HG03432 (cell line): Measurements from ENCODE around the gene STRN3.
"Not testable (repeated sequence)": the region's sequence is repeated elsewhere in the genome, so short reads cannot be mapped to it uniquely, and the experiment has no call there.

Source experiments
- ATAC-seq: cut with Tn5 transposase; IDR thresholded peaks from one replicate; pipeline ENCODE4 v1.9.1; 2021; ENCODE audit warnings: mild to moderate bottlenecking, moderate library complexity; ENCODE audit not compliant: unreplicated experiment

The STRN3 gene

DNA sequence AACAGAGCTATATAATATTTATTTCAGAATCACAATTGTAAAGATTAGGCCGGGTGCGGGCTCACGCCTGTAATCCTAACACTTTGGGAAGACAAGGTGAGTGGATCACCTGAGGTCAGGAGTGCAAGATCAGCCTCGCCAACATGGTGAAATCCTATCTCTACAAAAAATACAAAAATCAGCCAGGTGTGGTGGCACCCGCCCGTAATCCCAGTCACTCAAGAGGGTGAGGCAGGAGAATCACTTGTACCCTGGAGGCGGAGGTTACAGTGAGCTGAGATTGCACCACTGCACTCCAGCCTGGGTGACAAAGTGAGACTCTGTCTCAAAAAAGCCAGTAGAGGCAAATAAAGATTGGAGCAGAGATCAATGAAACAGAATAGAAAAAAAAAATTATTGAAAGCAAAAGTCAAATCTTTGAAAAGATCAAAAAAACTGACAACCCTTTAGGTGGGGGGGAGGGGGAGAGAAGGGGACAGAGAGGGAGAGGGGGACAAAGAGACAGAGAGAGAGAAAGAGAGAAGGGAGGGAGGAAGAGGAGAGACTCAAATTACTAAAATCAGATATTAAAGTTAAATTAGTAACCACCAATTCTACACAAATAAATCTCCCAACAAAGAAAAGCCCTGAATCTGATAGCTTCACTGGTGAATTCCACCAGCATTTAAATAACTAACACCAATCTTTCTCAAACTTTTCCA is 53.1 kb downstream of the STRN3 start:
- no peak for ATAC-seq

DNA sequence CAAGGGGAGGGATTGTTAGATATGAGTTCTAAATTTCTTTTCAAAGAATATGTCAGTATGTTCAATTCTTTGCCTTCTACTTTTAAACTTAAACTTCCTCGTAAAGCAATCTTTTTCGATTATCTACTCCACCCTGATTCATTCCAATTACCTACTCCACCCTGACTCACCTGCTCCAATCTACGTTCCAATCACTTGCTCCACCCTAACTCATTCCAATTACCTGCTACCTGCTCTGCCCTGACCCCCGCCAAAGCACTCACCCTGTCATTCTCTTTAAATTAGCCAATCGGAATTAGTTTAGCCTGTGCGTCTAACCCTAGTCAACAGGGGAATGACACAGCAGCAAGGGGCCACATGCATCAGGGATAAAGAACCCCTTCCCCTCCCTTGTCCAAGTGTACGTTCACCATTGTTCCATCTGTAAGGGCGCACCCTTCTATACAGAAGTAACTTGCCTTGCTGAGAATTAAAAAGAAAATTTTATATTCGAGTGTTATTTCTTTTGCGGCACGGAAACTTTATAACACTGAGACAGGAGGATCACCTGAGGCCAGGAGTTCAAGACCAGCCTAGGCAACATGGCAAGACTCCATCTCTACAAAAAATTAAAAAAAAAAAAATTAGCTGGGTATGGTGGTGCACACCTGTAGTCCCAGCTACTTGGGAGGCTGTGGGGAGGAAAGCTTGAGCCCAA is 54.0 kb downstream of the STRN3 start:
- ATAC-seq = not testable (repeated sequence)

DNA sequence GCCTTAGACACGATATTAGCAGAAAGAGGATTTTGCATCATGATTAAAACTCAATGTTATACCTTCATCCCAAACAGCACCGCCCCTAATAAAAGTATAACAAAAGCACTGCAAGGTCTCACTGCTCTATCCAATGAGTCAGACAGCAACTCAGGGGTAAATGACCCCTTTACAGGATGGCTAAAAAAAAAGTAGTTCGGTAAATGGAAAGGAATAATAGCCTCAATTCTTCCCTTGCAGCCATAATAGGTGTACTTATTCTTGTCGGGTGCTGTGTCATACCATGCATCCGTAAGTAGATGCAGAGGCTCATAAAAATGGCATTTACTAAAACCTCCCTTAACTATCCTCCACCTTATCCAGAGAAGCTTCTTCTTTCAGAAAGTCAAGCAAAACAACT is 54.6 kb downstream of the STRN3 start:
- ATAC-seq = no peak

DNA sequence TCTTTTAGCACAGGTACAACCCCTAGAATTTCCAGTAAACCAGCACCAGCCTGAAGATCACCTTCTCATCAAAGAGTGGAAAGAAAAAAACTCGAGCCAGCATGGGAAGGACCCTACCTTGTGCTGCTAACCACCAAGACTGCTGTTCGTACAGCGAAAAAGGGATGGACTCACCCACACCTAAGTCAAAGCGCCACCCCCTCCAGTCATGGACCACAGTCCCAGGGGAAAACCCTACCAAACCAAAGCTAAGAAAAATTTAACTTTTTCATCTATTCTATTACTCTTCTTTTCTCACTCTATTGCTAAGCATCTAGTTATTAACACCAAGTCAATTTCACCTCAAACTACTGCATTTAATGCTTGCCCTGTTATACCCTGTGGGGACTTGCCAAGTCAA is 56.4 kb downstream of the STRN3 start:
- peak; percentile 65 for ATAC-seq

DNA sequence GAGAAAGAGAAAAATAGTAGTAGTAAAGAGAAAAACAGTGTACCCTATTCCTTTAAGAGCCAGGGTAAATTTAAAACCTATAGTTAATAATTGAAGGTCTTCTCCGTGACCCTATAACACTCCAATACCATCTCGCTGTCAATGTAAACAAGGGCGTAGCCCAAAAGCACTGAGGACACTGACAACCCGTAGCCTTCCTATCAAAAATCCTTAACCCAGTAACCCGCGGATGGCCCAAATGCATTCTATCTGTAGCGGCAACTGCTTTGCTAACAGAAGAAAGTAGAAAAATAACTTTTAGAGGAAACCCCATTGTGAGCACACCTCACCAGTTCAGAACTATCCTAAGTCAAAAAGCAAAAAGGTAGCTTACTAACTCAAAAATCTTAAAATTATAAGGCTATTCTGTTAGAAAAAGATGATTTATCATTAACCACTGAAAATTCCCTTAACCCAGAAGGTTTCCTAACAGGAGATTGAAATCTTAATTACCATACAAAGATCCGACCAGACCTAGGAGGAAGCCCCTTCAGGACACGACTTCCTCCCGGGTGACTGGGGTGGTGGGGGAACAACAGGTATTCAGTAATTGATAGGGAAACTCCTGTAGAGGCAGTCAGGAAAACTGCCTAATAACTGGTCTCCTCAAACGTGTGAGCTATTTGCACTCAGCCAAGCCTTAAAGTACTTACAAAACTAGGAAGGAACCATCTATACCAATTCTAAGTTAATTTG is 58.6 kb downstream of the STRN3 start:
- ATAC-seq = not testable (repeated sequence)

DNA sequence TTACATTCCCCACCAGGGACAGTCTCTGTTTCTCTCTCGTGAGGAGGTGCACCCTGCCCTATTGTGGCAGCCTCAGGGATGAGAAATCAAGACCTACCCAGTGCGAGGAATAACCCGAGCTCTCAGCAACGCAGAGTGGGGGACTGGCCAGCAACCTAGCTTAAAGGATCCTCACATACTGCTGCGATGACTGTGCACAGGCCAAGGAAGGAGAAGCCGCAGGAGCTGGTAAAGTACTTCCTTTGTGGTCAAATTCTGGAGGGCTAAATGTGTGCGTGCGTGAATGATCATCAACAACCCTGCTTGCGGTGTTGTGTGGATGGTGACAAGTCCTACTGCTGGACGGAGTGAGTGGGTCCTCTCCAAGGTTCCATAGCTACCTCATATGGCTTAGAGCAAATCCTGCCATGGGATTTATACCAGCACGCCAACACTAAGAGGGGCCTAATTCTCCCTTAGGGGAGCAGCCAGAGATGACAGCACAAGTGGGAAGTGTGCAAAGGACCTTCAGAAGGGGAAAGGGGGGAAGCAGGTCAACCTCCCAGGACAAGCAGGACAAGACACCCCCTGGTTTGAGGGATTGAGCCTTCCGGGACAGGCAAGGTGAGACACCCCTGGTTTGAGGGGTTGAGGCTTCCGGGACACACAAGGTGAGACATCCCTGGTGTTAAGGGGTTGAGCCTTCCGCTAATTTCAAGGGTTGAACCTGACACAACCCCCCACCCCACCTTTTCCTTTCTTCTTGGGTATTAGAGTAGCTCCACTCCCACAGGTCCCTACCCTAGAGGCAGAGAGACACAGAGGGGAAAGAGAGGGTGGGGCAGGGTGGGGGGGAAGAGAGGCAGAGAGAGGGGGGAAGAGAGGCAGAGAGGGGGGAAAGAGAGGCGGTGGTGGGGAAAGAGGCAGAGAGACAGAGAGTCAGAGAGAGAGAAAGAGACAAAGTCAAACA is 59.5 kb downstream of the STRN3 start:
- ATAC-seq = no peak

DNA sequence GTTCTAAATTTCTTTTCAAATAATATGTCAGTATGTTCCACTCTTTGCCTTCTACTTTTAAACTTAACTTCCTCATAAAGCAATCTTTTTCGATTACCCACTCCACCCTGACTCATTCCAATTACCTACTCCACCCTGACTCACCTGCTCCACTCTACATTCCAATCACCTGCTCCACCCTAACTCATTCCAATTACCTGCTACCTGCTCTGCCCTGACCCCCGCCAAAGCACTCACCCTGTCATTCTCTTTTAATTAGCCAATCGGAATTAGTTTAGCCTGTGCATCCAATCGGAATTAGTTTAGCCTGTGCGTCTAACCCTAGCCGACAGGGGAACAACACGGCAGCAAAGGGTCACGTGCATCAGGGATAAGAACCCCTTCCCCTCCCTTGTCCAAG is 60.3 kb downstream of the STRN3 start:
- not testable (repeated sequence) for ATAC-seq

DNA sequence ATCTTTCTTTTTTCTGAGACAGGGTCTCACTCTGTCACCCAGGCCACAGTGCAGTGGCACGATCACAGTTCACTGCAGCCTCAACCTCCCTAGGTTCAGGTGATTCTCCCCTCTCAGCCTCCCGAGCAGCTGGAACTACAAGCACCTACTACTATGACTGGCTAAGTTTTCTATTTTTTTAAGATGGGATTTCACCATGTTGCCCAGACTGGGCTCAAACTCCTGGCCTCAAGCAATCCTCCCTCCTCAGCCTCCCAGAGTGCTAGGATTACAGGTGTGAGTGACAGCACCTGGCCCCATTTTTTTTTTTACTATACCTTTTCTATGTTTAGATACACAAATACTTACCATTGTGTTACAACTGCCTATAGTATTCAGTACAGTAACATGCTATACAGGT is 63.6 kb downstream of the STRN3 start:
- not testable (repeated sequence) for ATAC-seq

DNA sequence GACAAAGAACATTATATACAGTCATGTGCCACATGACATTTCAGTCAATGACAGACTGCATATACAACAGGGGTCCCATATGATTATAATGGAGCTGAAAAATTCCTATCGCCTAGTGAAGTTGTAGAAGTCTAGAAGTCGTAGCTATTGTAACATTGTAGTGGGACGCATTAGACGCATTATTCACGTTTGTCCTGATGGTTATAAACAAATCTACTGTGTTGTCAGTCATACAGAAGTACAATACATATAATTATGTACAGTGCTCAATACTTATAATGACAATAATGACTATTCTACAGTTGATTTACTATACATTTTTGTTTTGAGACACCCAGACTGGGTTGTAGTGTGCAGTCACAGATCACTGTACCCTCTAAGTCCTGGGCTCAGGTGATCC is 64.8 kb downstream of the STRN3 start:
- no peak for ATAC-seq

DNA sequence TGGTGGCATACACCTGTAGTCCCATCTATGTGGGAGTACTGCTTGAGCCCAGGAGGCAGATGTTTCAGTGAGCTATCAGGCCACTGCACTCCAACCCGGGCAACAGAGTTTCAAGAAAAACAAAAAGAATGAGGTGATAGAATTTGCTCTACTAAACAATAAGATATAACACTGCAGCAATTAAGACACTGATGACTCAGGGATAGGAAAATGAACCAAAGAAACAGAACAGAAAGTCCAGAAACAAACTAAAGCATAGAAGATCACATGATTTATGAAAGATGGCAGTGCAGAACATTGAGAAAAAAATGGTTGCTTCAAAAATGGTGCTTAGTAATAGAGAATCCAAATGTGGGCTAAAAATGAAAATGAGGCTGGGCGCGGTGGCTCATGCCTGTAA is 66.0 kb downstream of the STRN3 start:
- ATAC-seq = no peak

DNA sequence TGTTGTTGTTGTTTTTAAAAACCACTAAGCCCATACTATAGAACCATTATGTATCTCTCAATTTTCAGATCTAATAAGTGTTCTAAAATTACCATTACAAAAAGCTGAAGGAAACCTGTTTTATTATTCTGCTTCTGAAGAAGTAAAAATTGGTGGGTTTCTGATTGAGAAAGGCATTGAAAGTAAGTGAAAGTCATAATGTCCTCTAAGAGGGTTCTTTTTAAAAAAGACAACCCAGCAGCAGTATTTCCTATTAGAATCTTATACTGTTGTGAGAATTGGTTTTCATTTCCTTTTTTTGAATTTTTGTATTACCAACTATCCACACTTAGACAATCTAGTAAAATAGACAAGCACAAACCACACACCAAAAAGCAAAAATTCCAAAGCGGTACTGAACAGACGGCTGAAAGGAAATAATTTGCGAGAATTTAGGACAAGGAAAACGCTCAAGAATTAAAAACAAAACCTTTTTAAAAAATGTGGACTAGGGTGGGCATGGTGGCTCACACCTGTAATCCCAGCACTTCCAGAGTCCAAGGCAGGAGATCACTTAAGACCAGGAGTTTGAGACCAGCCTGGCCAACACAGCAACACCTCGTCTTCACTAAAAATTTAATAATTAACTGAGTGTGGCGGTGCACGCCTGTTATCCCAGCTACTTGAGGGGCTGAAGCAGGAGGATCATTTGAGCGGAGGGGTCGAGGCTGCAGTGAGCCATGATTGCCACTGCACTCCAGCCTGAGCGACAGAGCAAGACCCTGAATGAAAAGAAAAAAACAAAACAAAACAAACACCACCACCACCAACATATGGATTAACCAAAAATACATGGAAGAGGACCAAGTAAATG is 67.4 kb downstream of the STRN3 start:
- ATAC-seq = peak; percentile 42

DNA sequence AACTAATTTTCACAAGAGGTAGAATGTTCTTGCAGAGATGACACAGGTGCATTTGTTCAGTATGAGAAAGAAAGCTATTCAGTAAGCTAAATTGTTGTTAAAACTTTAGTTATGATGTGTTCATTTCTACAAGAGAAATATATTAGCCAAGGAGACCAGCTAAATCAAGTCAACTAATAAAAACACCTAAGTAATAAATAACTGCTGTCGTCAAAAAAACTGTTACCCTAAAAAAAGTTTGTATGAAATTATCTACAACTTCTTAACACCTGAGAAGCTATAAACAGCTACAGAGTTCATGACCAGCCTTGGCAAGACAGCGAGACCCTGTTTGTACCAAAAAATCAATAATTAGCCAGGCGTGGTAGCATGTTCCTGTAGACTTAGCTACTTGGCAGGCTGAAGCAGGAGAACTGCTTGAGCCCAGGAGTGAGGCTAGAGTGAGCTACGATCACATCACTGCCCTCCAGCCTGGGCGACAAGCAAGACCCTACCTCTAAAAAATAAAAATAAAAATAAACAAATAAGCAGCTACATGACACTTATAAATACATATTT is 68.3 kb downstream of the STRN3 start:
- ATAC-seq = peak; percentile 74

DNA sequence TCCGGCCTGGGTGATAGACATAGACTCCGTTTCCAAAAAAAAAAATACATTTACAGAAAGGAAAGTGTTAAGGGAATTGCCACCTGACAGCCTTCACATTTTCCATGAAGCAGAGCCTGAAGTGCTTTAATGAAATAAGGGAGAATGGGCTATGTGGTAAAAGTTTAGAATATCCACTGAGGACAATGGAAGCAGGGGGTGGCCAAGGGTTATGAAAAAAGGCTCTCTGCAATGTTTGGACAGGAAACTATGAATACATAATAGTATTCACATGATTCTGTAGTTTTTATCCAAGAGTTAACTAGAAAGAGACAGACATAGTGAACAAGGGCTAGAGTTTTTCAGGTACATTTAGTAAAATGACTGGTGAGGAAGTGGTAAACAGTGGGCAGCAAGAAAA is 76.5 kb downstream of the STRN3 start:
- ATAC-seq = no peak

DNA sequence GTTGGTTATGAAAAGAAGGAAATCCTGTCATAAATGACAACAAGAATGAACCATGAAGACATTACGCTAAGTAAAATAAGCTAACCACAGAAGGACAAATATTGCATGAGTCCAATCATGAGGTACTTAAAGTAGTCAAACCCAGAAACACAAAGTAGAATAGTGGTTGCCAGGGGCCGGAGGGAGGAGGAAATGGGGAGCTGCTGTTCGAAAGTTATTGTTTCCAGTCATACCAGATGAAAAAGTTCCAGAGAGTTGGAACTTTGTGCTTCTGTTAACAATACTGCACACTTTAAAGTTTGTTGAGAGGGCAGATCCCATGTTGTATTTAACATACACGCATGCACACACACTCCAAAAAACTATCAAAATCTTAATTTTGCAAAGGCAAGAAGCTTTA is 82.5 kb downstream of the STRN3 start:
- no peak for ATAC-seq

DNA sequence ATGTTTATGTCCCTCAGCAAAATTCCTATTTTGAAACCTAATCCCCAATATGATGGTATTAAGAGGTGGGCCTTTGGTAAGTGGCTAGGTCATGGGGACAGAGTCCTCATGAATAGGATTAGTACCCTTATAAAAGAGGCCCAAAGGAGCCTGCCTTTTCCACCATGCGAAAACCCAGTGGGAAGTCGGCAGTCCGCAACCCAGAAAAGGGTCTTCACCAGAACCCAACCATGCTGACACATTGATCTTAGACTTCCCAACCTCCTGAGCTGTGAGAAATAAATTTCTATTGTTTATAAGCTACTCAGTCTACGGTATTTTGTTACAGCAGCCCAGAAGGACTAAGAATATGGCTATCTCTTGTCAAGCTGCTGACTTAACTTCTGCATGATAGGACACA is 85.3 kb downstream of the STRN3 start:
- ATAC-seq = no peak

DNA sequence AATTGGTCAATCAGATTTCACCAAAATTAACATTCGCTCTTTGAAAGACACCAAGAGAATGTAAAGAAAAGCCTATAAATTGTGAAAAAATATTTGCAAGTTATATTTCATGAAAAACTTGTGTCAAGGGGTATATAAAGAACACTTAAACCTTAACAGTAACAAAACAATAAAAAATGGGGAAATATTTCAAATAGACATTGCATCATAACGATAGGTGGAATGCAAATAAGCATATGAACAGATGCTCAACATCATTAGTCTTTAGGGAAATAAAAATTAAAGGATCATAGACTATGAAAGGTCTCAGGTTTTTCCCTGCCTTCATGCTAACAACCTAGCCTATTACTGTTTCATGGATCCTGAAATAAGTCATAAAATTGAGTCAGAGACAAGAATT is 87.6 kb downstream of the STRN3 start:
- no peak for ATAC-seq

DNA sequence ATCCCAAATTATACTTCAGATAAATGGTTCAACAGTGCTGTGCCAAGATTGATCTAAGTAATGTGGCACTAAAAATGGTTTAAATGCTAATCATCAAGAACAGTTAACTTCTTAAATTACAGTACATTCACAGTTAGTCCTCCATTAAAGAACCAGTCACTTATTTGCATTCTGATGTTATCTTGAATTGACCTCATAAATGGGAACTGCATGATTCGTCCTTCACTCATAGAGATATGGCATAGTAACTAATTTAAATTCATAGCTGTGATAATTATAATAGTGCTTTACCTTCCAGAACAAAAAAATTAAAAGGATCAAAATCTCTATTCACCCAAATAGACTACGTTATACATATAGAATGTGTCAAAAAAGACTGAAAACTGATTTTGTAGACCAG is 90.7 kb downstream of the STRN3 start:
- no peak for ATAC-seq

DNA sequence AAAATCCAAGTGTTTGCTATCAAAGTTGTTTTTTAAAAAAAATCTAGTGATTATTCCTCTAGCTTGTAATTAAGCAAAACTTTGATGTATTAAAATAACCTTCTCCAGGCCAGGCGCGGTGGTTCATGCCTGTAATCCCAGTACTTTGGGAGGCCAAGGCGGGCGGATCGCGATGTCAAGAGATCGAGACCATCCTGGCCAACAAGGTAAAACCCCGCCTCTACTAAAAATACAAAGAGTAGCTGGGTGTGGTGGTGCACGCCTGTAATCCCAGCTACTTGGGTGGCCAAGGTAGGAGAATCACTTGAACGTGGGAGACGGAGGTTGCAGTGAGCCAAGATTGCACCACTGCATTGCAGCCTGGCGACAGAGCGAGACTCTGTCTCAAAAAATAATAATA is 92.2 kb downstream of the STRN3 start:
- ATAC-seq = not testable (repeated sequence)

DNA sequence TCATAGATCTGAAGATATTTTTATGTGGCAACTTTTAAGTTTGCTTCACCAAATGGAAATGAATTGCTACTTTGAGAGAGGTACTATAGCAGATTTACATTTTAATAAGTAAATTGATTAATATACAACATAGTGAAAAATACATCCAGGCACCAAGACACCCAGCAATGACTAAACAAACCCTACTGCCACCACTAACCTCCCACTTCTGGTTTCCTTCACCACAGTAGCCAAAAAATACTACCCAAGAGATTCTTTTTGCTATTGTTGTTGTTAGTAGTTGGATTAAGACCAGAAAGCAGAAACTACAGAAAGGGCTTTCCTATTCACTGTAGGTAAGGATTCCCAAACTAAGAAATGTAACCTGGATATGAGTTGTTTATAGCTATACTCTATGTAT is 97.7 kb downstream of the STRN3 start:
- ATAC-seq = peak; percentile 50

DNA sequence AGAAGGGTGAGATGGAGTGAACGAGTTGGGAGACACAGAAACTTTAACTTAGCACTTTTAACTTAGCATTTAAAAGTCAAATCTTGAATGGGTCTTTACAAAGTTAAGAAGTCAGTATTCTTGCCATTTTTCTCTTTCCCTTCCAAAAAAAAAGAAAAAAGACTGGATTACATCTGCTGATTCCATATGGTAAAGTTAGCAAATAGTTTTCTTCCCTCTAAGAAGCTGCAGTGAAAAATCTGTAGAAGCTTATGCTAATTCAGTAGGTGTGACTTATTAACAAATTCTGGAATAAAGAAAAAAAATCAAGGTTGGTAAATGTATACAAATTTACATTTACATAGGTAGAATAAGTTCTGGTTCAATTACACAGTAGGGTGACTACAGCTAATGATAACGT is 100.9 kb downstream of the STRN3 start:
- ATAC-seq = no peak
